Stimulated activated CD8-positive, alpha-beta memory T cell treated with anti-CD3 and anti-CD28 coated beads, Interleukin-2, amount 100 ng/mL, for 1 hour (primary cell): ENCODE measurements around the gene ARFGEF2.
"Not testable (repeated sequence)": the region's sequence is repeated elsewhere in the genome, so short reads cannot be mapped to it uniquely, and the experiment has no call there.

ENCODE experiments used
- DNase-seq, 2 donors: peaks; one replicate each; pipeline ENCODE4 v3.0.0-alpha.2; 2020; ENCODE audit warnings: low read depth in 2 of 2

Gene ARFGEF2

DNA sequence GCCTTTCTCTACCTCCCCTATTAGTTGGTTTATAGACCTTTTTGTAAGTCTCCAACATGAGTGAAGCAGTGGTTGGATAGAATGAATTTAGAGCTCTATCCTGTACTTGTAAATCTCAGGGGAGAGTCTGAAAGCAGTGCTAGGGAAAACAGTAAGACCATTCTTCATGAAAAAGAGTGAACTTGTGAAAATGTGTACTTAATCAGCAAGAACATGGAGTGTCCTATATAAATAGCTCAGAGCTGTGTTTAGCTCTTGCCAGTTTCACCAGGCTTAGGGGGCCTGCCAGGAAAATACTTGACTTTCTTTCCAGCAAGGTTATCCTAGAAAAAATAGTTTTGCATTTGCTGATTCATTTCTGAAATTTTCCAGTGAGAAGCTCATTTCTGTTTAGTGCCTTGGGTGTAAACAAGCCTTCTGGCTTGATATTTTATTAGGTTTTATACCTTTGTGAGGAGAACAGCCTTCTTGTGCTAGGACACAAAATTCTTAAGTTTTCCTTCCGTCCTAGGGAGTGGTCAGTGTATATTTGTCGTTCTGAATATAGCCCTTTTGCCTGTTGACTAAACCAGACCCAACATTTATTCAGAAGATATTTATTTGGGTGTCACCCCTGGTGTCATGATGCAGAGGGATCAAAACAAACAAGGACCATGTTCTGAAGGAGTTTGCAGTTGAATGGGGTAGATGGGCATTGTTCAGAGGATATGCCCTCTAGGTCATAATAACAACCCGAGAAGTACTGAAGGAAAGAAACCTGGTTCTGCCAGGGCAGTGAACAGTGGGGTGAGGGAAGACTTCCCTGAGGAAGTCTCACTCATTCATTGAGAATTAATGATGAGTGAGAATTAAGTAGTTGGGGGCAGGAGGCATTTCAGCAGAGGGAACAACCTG, 7.6 kb downstream of the ARFGEF2 start:
- DNase-seq: no peak

DNA sequence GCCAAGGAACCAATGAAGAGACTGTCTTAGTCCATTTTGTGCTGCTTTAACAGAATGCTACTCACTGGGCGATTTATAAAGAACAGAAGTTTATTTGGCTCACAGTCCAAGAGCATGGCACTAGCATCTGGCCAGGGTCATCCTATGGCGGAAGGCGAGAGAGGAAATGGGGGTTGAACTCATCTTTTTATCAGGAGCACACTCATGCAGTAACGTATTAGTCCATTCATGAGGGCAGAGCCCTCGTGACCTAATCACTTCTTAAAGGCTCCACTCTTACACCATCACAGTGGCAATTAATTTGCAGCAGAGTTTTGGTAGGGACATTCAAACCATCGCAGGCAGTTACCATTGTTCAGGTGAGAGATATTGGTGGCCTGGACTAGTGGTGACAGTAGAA, 8.5 kb downstream of the ARFGEF2 start:
- DNase-seq: no peak

GRCh38 chr20:48930878-48931277, 9.4 kb downstream of the ARFGEF2 start:
- DNase-seq: no peak

DNA sequence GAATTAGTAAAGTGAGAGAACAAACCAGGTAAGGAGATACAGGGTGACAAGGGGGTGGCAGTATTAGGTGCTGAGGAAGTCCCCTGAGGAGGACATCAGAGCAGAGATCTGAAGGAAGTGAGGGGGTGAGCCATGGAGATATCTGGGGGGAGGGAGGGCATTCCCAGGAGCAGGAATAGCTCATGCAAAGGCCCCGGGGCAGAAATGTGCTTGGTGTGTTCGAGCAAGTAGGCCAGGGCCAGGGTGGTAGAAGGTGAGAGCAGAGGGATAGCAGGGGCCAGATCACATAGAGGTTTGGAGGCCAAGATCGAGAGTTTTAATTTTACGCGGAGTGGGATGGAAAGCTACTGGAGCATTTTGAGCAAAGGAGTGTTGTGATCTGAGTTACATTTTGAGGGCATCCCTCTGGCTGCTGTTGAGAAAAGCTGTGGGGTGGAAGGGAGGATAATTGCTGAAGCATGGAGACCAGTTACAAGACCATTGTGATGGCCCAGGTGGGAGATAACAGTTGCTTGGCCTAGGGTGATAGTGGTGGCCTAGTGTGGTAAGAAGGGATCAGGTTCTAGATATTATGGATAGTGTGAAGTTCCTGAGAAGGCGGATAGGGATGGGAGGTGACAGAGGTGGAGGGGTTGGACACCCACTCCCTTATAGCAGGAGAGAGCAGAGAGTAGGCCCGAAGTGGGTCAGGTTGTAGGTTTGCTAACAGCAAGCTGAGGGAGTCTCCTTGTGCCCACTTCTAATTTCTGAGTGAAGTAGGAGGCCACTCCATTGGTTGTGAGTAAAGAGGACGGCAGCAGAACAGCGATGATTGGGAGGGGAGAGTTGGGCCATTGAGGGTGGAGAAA, 10.2 kb downstream of the ARFGEF2 start:
- DNase-seq: no peak

DNA sequence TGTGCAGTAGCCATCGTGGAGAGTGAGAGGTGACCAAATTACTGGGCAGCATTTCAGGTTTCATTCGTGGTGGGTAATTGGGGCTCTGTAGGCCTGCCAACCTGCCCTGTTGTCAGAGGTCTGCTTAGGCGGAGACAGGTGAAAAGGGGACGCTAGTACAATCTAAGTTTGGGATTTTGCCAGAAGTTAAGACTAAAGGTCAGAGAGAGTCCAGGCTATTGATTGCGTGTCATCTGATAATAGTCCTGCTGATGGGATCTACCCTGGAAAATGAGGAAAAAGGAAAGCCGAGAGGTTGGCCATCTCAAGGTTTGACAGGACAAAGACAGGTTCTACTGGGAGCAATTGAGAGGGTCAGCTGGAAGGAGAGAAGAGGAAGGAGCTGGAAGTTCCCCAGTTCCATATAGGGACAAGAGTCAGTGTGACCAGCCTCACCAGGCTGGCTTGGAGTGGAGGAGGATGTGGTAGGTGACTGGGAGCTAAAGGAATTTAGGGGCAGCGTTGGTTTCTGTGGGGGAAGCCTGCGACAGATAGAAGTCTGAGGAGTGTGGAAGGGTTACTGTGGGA, 10.9 kb downstream of the ARFGEF2 start:
- DNase-seq: no peak

DNA sequence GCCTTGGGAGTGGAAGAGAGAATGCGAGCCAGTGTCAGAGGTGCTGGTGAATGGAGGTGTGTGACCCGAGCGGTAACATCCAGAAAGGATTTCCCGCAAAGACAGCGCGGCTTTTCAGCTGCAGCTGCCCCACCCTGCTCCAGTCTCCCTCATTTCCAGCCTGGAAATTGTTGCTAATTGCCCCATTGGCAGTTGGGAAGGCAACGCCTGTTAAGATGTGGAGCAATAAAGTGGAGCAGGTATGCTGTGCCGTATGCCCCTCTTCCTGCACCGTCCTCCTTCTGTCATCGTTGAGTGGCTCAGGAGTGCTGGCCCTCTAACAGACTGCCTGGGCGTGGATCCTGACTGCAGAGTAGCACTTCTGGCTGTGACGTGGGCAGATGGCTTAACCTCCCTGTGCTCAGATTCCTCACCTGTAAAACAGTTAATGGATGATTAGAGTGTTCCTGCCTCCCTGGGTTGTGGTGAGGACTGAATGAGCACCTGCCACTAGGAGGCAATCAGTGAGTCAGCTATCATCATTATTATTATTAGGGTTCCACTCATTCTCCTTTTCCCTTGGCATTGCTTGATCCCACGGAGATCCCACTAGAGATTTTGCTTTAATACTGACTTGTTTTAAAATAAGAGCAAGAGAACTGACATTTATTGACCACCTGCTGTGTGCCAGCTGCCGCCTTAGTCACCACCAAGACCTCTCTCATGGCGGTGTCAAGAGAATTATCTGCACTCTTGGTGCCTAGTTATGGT, 11.7 kb downstream of the ARFGEF2 start:
- no peak for DNase-seq

DNA sequence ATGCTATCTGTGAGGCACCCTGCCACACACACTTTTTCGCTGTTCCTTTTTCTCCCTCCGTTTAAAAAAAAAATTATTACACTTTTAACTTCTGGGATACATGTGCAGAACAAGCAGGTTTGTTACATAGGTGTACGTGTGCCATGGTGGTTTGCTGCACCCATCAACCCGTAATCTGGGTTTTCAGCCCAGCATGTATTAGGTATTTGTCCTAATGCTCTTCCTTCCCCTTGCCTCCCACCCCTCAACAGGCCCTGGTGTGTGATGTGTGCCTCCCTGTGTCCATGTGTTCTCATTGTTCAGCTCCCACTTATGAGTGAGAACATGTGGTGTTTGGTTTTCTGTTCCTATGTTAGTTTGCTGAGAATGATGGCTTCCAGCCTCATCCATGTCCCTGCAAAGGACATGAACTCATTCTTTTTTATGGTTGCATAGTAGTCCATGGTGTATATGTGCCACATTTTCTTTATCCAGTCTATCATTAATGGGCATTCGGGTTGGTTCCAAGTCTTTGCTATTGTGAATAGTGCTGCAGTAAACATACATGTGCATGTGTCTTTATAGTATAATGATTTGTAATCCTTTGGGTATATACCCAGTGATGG, 12.9 kb downstream of the ARFGEF2 start:
- DNase-seq: not testable (repeated sequence)

DNA sequence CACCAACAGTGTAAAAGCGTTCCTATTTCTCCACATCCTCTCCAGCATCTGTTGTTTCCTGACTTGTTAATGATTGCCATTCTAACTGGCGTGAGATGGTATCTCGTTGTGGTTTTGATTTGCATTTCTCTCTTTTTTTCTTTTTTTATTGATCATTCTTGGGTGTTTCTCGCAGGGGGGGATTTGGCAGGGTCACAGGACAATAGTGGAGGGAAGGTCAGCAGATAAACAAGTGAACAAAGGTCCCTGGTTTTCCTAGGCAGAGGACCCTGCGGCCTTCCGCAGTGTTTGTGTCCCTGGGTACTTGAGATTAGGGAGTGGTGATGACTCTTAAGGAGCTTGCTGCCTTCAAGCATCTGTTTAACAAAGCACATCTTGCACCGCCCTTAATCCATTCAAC, 13.5 kb downstream of the ARFGEF2 start:
- not testable (repeated sequence) for DNase-seq

DNA sequence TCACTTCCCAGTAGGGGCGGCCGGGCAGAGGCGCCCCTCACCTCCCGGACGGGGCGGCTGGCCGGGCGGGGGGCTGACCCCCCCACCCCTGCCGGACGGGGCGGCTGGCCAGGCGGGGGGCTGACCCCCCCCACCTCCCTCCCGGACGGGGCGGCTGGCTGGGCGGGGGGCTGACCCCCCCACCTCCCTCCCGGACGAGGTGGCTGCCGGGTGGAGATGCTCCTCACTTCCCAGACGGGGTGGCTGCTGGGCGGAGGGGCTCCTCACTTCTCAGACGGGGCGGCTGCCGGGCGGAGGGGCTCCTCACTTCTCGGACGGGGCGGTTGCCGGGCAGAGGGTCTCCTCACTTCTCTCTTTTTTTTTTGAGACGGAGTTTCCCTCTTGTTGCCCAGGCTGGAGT, 14.7 kb downstream of the ARFGEF2 start:
- DNase-seq: not testable (repeated sequence)

DNA sequence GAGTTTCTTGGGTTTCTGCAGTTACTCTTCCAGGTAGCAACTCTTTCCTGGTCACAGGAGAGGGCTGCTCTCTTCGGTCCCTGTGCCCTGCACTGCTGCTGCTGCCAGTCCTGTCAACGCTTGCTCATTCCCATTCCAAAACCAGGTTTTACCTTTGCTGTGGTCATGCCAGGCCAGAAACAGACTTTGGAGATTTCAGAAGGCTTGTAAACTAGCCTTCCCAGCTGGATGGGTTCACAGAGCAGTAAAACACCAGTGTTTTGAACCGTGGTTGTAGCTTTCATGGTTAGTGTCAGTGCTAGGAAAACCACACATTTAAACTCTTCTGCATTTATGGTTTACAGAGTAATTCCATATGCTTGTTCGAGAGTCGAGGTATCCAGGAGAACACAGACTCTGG, 16.2 kb downstream of the ARFGEF2 start:
- DNase-seq: no peak

DNA sequence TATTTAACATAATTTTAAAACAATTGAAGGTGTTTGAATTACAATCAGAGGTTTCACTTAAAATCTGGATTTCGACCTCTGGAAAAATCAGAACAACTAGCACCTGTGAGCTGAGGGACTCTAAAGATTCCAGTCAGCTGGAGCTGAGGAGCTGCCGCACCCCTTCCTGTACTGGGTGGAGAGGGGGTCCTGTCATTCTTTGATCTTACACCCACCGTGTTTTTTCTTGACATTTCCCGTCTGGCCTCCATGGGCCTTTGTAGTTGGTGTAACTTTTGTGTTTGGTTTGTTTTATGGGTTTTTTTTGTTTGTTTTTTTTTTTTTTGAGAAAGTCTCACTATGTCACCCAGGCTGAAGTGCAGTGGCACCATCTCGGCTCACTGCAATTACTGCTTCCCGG, 17.2 kb downstream of the ARFGEF2 start:
- DNase-seq: no peak

DNA sequence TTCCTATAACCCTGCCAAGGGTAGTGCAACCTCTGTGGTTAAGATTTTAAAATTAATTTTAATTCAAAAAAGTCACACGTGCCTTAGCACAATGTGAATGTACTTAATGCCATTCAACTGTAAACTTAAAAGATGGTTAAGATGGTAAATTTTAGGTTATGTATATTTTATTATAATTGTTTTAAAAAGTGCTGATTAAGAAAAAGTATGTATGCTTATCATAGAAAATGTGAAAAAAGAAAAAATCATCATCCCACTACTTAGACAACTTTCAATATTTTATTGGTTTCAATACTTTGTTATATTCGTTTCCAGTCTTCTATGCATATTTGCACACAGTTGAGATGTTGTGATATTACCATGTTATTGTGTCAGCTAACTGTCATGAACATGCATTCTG, 18.7 kb downstream of the ARFGEF2 start:
- no peak for DNase-seq

- DNase-seq: no peak
These were observed 20.0 kb downstream of the ARFGEF2 start for GRCh38 chr20:48941467-48941866.

GRCh38 chr20:48942730-48943129, 21.2 kb downstream of the ARFGEF2 start:
- no peak for DNase-seq

DNA sequence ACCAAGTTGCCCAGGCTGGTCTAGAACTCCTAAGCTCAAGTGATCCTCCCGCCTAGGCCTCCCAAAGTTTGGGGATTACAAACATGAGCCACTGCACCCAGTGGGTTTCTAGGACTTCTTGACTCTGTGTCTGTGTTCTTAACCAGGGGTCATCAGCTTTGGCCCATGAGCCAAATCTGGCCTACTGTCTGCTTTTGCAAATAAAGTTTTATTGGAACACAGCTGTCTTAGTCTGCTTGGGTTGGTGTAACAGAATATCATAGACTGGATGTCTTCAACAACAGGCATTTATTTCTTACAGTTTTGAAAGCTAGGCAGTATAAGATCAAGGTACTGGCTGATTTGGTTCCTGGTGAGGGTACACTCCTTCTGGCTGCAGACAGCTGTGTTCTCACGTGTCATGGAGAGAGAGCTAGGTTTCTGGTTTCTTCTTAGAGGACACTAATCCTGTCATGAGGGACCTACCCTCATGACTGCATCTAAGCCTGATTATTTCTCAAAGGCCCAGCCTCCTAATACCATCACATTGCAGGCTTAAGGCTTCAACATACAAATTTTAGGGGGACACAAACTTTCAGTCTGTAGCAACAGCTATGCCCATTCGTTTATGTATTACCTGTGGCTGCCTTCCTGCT, 23.3 kb downstream of the ARFGEF2 start:
- no peak for DNase-seq

- no peak for DNase-seq
These were observed 24.5 kb downstream of the ARFGEF2 start for GRCh38 chr20:48945840-48946514.

DNA sequence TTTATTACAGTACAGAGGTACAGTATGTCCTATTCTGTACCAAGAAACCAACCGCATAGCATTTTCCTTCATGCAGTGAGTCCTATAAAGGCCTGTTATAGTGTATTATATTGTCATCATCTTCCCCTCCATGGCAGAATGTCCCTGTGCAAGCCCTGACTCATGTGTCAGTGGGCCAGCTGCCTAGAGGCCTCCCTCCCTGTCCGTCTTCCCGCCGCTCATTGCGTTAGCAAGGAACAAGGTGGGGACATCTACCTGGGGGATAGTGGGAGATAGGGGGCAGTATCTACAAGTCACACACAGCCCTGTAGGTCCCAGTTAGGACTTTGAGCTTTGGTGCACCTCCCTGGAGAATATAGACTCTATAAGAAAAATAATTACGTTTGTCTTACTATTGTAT, 27.1 kb downstream of the ARFGEF2 start:
- DNase-seq: no peak

GRCh38 chr20:48949304-48950170, 28.0 kb downstream of the ARFGEF2 start:
- DNase-seq: no peak

- DNase-seq: no peak
These were observed 29.5 kb downstream of the ARFGEF2 start for GRCh38 chr20:48951041-48951440.
